ENCODE results near the gene NUBP2.

NUBP2 gene

DNA sequence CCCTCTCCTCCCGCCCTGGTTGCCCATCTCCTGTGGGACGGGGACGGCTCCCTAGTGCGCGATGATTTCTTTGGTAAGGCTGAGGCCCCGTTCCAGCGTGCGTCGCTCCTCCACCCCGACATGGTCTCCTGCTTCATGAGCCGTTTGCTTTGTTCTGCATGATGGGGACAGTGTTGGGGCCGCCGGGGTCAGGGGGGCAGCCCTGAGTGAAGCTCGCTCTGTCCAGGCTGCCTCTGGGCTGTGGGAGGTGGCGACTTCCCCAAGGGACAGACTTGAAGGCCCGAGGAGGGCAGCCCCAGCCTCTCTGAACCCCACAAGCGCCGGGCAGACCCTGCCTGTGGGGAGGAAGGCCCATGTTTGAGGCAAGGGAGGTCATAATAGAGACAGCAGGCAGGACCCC lies 23.8 kb upstream of the NUBP2 start:
- TF ChIP-seq, protein P1, sequence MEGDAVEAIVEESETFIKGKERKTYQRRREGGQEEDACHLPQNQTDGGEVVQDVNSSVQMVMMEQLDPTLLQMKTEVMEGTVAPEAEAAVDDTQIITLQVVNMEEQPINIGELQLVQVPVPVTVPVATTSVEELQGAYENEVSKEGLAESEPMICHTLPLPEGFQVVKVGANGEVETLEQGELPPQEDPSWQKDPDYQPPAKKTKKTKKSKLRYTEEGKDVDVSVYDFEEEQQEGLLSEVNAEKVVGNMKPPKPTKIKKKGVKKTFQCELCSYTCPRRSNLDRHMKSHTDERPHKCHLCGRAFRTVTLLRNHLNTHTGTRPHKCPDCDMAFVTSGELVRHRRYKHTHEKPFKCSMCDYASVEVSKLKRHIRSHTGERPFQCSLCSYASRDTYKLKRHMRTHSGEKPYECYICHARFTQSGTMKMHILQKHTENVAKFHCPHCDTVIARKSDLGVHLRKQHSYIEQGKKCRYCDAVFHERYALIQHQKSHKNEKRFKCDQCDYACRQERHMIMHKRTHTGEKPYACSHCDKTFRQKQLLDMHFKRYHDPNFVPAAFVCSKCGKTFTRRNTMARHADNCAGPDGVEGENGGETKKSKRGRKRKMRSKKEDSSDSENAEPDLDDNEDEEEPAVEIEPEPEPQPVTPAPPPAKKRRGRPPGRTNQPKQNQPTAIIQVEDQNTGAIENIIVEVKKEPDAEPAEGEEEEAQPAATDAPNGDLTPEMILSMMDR (IDR thresholded peaks at IDR 0.05; ENCODE audit: low read depth, low read length, missing control alignments): no peak
- in situ Hi-C loops (cut with HindIII; ENCODE audit: low sequenced_read_pairs): no loop called here
- H3K4me3 ChIP-seq (ENCODE audit: low read depth, low read length): no peak overlapping the region

DNA sequence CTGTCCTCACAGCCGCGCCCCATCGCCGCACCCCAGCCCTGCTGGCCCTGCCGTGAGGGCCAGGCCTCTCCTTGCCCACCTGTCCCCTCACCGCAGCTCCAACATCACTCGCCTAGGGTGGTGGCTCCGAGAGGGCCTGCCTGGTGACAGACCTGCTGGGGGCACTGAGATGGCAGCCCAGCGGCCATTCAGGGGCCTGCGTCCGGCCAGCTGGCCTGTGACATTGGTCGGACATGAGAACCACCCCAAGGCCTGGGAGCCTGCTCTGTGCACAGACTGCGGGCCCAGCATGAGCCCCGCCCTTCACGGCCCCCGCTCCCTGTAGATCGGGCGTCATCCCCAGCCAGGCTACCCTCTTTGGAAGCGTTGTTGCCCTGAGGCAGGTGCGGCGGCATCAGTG lies 23.2 kb upstream of the NUBP2 start:
- H3K4me3 ChIP-seq (ENCODE audit: low read depth, low read length): no peak overlapping the region
- no peak for DNase-seq (ENCODE audit: low read depth)
- TF ChIP-seq, protein P1 (IDR thresholded peaks at IDR 0.05; ENCODE audit: low read depth, low read length, missing control alignments): no peak
- in situ Hi-C loops (cut with HindIII; ENCODE audit: low sequenced_read_pairs): no loop called here

More for the DNA sequence above, 23.8 kb upstream of the NUBP2 start:
- DNase-seq (ENCODE audit: low read depth): no peak

DNA sequence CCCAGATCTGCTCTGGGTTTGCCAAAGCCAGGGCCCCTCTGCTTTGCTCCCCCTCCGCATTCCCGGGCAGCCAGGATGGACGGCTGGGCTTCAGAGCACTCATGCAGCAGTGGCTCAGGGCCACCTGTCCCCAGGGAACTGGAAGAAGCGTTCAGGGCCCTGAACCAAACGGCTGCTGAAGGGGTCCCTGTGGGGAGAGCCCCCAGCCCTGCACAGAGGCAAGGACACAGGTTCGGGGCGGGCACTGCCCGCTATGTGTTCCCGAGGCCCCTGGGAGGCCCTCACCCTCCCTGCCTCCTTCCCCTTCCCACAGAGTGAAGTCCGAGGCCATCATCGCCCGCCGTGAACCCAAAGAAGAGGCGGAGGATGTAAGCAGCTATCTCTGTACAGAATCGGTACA lies 21.8 kb upstream of the NUBP2 start:
- TF ChIP-seq, protein P1 (IDR thresholded peaks at IDR 0.05; ENCODE audit: low read depth, low read length, missing control alignments): no peak
- no peak for DNase-seq (ENCODE audit: low read depth)
- in situ Hi-C loops (cut with HindIII; ENCODE audit: low sequenced_read_pairs): no loop called here
- H3K4me3 ChIP-seq (ENCODE audit: low read depth, low read length): no peak overlapping the region

DNA sequence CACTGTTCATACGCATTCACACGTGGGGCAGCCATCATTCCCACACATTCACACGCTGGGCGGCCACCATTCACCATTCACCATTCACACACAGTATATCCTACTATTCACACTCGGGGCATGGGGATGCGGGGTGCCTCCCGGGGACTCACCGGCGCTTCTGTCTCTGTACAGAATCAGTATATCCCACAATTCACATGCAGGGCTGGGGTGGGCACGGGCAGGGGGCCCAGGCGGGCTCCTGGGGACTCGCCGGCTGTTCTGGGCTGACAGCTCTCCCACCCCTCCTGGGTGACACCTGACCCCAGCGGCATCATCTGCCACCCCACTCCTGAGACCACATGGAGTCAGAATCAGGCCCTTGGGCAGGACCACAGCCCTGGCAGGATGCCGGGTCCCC lies 21.0 kb upstream of the NUBP2 start:
- TF ChIP-seq, protein P1 (IDR thresholded peaks at IDR 0.05; ENCODE audit: low read depth, low read length, missing control alignments): no peak
- H3K4me3 ChIP-seq (ENCODE audit: low read depth, low read length): no peak overlapping the region
- DNase-seq (ENCODE audit: low read depth): no peak
- in situ Hi-C loops (cut with HindIII; ENCODE audit: low sequenced_read_pairs): no loop called here

DNA sequence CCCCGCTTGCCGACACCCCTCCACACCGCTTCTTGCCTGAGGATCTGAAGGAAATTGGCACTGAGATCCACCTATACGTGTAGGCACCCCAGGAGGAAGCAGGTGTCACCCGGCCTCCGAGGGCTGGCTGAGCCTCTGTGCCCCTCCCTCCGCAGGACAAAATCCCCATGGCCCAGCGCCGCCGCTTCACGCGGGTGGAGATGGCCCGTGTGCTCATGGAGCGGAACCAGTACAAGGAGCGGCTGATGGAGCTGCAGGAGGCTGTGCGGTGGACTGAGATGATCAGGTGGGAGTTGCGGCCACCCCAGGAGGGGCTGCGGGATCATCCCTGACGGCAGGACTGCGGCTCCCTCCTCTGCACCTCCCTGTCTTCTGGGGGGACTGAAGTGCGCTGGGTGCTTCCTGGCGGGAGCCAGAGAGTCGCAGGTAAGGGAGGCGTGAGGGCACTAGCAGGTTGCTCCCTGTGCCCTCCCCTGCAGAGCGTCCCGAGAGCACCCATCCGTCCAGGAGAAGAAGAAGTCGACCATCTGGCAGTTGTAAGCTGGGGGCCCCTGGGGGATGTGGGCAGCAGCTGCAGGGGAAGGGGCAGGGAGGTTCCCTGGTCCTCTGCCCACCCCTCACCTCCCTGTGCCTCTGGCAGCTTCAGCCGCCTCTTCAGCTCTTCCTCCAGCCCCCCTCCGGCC lies 20.4 kb upstream of the NUBP2 start:
- no peak overlapping the region for H3K4me3 ChIP-seq (ENCODE audit: low read depth, low read length)
- no peak for DNase-seq (ENCODE audit: low read depth)
- TF ChIP-seq, protein P1 (IDR thresholded peaks at IDR 0.05; ENCODE audit: low read depth, low read length, missing control alignments): no peak
- in situ Hi-C loops (cut with HindIII; ENCODE audit: low sequenced_read_pairs): no loop called here

DNA sequence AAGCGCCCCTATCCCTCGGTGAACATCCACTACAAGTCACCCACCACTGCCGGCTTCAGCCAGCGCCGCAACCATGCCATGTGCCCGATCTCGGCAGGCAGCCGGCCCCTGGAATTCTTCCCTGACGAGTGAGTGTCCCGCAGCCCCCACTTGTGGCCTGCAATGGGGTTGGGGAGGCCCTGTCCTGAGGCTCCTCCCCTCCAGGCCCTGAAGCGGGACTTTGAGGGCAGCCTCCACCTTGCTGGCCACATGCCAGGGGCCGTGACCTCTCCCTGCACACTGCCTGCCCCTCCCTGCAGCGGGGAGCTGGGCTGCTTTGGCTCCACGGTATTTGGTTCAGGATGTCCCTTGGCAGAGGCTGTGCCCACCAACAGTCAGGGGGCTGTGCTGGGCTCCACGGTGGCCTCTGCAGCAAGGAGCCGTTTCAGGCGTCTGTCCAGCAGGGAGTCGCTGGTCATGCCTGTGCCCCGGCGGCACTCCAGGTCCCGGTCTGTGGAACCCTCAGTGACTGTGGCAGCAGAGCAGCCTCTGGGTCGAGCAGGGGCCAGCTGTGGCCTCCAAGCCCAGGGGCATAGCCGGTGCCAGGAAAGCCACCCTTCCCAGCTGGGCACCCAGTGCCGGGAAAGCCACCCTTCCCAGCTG lies 19.8 kb upstream of the NUBP2 start:
- TF ChIP-seq, protein P1 (IDR thresholded peaks at IDR 0.05; ENCODE audit: low read depth, low read length, missing control alignments): no peak
- in situ Hi-C loops (cut with HindIII; ENCODE audit: low sequenced_read_pairs): no loop called here
- no peak overlapping the region for H3K4me3 ChIP-seq (ENCODE audit: low read depth, low read length)
- DNase-seq (ENCODE audit: low read depth): no peak

Measured in astrocyte of the cerebellum (primary cell).